Suprapubic skin (tissue), 4 donors: ENCODE measurements around the gene LITAF.

ENCODE experiments used
- POLR2A ChIP-seq, 2 donors: fragments of 450-650 bp; IDR thresholded peaks; one replicate each; pipeline ENCODE4 v1.6.1; 2017; ENCODE audit warnings: antibody characterized with exemption in 2 of 2, mild to moderate bottlenecking in 2 of 2, moderate library complexity in 2 of 2
- POLR2AphosphoS5 ChIP-seq, 3 donors: sonication (generic); formaldehyde crosslinking; IDR thresholded peaks; one replicate each; pipeline ENCODE4 v1.6.1; 2017; ENCODE audit warnings: antibody characterized with exemption in 3 of 3

- TF ChIP-seq POLR2A (IDR thresholded peaks at IDR 0.05) (no peak), POLR2AphosphoS5 (IDR thresholded peaks at IDR 0.05) (no peak)
These were observed 35.4 kb upstream of the LITAF start for GRCh38 chr16:11621920-11622651.
